Osteocyte (in vitro differentiated cells): ENCODE measurements around the gene ULBP1. TPM values are rescaled to one million over a fixed set of nuclear protein-coding genes. Genes with fewer than 3 reads are reported as not detected.

ENCODE experiments used
- DNase-seq: peaks from one replicate; pipeline ENCODE4 v3.0.0; 2021; ENCODE audit warnings: mixed read lengths; ENCODE audit not compliant: unreplicated experiment; ENCODE audit errors: extremely low spot score
- H3K27ac Mint-ChIP-seq: one replicate; pipeline ENCODE4 v1.8.0; 2021; ENCODE audit warnings: mild to moderate bottlenecking, mixed read lengths; ENCODE audit not compliant: unreplicated experiment
- H3K27me3 Mint-ChIP-seq: one replicate; pipeline ENCODE4 v1.8.0; 2021; ENCODE audit warnings: mixed read lengths; ENCODE audit not compliant: unreplicated experiment
- H3K36me3 Mint-ChIP-seq: one replicate; pipeline ENCODE4 v1.8.0; 2021; ENCODE audit warnings: mixed read lengths; ENCODE audit not compliant: unreplicated experiment
- H3K4me1 Mint-ChIP-seq: one replicate; pipeline ENCODE4 v1.8.0; 2021; ENCODE audit warnings: mixed read lengths; ENCODE audit not compliant: unreplicated experiment
- H3K4me3 Mint-ChIP-seq: one replicate; pipeline ENCODE4 v1.8.0; 2021; ENCODE audit warnings: mild to moderate bottlenecking, moderate library complexity, mixed read lengths; ENCODE audit not compliant: unreplicated experiment
- H3K9me3 Mint-ChIP-seq: one replicate; pipeline ENCODE4 v1.8.0; 2021; ENCODE audit warnings: mixed read lengths; ENCODE audit not compliant: unreplicated experiment
- total RNA-seq: library from RNA; stranded (reverse); gene quantifications from 2 replicates; pipeline ENCODE4 v1.2.1, GENCODE V29; 2021
- TF ChIP-seq, protein P1 (sequence below): fragments of 200-600 bp; sonication (generic); IDR thresholded peaks from 2 replicates; pipeline ENCODE4 v1.5.0; 2021; ENCODE audit warnings: antibody characterized with exemption, mild to moderate bottlenecking, moderate library complexity

Gene ULBP1
- total RNA-seq, 1 donor from 2014 or later: 11.5 TPM

DNA sequence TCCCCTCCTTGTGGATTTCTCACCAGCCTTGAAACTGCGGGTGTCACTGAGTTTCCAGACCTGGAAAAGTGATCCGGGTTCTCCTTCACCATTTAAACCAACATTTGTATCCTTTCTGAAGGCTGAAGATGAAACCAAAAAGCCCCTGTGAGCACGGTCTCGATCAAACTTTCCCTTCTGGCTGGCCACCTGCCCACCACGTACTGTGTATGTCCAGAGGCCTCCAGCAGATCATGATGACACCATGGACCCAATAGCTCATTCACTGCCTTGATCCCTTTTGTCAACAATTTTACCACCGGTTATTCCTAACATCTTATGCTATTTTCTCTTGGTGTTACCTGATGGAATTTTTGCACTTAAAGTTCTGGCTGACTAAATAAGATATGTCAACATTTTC is 15.6 kb downstream of the ULBP1 start:
- H3K27me3 Mint-ChIP-seq: peaks cover 86% of the 10 kb centered on the region
- H3K4me1 Mint-ChIP-seq: peaks cover 9% of the 10 kb centered on the region
- TF ChIP-seq, protein P1, sequence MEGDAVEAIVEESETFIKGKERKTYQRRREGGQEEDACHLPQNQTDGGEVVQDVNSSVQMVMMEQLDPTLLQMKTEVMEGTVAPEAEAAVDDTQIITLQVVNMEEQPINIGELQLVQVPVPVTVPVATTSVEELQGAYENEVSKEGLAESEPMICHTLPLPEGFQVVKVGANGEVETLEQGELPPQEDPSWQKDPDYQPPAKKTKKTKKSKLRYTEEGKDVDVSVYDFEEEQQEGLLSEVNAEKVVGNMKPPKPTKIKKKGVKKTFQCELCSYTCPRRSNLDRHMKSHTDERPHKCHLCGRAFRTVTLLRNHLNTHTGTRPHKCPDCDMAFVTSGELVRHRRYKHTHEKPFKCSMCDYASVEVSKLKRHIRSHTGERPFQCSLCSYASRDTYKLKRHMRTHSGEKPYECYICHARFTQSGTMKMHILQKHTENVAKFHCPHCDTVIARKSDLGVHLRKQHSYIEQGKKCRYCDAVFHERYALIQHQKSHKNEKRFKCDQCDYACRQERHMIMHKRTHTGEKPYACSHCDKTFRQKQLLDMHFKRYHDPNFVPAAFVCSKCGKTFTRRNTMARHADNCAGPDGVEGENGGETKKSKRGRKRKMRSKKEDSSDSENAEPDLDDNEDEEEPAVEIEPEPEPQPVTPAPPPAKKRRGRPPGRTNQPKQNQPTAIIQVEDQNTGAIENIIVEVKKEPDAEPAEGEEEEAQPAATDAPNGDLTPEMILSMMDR: no peak
- no peak overlapping the region for H3K4me3 Mint-ChIP-seq
- no peak overlapping the region for H3K27ac Mint-ChIP-seq
- H3K9me3 Mint-ChIP-seq: no peaks in the 10 kb centered on the region
- no peaks in the 10 kb centered on the region for H3K36me3 Mint-ChIP-seq
- DNase-seq: no peak

DNA sequence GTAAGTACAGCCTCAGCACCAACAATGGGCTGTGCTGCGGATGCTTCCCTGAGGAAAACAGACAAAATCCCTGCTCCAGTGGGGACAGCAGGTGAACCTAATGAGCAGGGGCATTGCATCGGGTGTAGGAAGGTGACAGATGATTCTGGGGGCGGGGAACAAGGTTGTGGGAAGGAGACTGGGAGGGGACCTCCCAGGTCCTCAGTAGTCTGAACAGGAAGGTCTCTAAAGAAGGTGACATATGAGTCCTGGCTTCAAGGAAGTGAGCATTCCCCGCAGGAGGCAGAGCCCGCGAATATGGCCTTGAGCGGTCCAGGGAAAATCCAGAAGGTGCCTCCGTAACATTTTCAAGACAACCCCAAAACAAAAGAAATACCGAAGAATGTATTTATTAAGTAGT is 19.4 kb downstream of the ULBP1 start:
- TF ChIP-seq, protein P1: no peak
- DNase-seq: no peak
- Mint-ChIP-seq H3K27me3 (peaks cover 86% of the 10 kb centered on the region), H3K4me3 (no peak overlapping the region), H3K4me1 (peaks cover 9% of the 10 kb centered on the region), H3K9me3 (peaks cover 4% of the 10 kb centered on the region), H3K36me3 (peaks cover 4% of the 10 kb centered on the region), H3K27ac (no peak overlapping the region)

DNA sequence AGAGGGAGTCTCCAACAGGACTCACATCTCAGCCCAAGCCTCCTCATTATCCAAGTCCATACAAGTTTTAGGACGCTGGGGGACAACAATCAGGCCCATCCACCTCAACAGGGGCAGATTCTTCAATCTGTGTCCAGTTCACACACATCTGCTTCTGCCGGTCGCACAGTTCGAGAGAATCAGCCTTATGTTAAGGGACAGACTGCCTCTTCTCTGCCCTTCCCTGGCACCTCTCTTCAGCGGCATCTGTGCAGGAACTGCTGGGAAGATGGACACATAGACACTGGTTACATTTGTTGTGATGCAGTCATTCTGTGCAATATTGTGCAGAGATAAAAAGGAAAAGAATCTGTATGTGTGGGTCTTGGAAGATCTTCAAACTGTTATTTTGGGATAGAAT is 21.0 kb downstream of the ULBP1 start:
- peaks cover 88% of the 10 kb centered on the region for H3K27me3 Mint-ChIP-seq
- H3K9me3 Mint-ChIP-seq: peaks cover 8% of the 10 kb centered on the region
- no peak for DNase-seq
- H3K4me1 Mint-ChIP-seq: peaks cover 11% of the 10 kb centered on the region
- TF ChIP-seq, protein P1: no peak
- H3K4me3 Mint-ChIP-seq: no peak overlapping the region
- H3K36me3 Mint-ChIP-seq: peaks cover 7% of the 10 kb centered on the region
- H3K27ac Mint-ChIP-seq: no peak overlapping the region

DNA sequence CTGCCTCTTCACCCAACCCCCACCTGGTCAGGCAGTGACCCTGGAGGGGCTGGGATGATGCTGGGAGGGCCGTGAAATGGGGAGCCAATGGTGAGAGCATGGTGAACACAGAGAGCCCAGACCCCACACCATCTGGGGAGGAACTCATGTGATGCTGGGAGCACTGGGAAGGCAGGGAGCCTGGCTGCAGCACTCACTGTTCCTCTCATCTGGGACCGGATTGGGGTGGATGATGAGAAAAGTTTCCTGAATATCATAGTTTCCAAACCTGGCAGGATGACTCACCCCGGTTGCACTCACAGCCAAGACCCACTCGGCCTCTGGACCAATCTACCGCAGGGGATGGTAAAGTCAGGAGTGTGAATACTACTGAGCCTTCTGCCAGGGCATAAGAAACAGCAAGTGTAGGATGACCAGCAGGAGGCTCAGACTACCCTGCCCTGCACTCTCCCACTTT is 21.8 kb downstream of the ULBP1 start:
- H3K4me3 Mint-ChIP-seq: no peak overlapping the region
- peaks cover 91% of the 10 kb centered on the region for H3K27me3 Mint-ChIP-seq
- H3K27ac Mint-ChIP-seq: no peak overlapping the region
- TF ChIP-seq, protein P1: no peak
- H3K4me1 Mint-ChIP-seq: peaks cover 18% of the 10 kb centered on the region
- peaks cover 7% of the 10 kb centered on the region for H3K36me3 Mint-ChIP-seq
- DNase-seq: no peak
- H3K9me3 Mint-ChIP-seq: peaks cover 8% of the 10 kb centered on the region

DNA sequence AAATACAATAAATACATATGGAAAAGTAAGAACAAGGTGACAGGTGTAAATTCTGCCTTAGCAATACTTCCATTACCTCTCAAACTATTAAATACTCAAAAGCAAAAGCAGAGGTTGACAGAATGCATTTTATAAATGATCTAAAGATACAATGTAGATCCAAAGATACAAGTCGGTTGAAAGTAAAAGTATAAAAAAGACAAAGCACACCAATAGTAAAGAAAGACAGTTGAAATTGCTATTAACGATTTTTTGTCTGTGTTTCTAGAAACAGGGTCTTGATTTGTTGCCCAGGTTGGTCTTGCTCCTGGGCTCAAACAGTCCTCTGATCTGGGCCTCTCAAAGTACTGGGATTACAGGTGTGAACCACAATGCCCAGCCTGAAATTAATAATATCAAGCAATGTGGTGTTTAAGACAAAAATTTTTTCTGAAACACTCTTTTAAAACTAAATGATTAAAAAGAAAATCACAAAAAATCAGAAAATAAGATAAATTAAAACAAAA is 23.9 kb downstream of the ULBP1 start:
- peaks cover 8% of the 10 kb centered on the region for H3K9me3 Mint-ChIP-seq
- H3K27me3 Mint-ChIP-seq: peaks cover 91% of the 10 kb centered on the region
- TF ChIP-seq, protein P1: no peak
- peaks cover 16% of the 10 kb centered on the region for H3K4me1 Mint-ChIP-seq
- H3K4me3 Mint-ChIP-seq: no peak overlapping the region
- H3K27ac Mint-ChIP-seq: no peak overlapping the region
- DNase-seq: no peak
- peaks cover 7% of the 10 kb centered on the region for H3K36me3 Mint-ChIP-seq
